NCI-H524 (cell line): Measurements from ENCODE around the gene GVQW3.

Experiments used
- DNase-seq, 2 experiments: peaks; one replicate each; lab custom pipeline; 2025; lab: John Stamatoyannopoulos, UW

GVQW3 gene

GRCh38 chr11:76380977-76381719, at the start of gene GVQW3, which contains the start of gene THAP12:
TSS of gene GVQW3 (plus strand) at chr11:76381323. CDS start at chr11:76381829, 506 bp downstream.
TSS of gene THAP12 (minus strand) at chr11:76381132. CDS start at chr11:76380836, 296 bp downstream.
- DNase-seq: peak; percentile 95 to 96

- DNase-seq: no peak
Observed at GRCh38 chr11:76334826-76335389, 46.2 kb upstream of the GVQW3 start.

DNA sequence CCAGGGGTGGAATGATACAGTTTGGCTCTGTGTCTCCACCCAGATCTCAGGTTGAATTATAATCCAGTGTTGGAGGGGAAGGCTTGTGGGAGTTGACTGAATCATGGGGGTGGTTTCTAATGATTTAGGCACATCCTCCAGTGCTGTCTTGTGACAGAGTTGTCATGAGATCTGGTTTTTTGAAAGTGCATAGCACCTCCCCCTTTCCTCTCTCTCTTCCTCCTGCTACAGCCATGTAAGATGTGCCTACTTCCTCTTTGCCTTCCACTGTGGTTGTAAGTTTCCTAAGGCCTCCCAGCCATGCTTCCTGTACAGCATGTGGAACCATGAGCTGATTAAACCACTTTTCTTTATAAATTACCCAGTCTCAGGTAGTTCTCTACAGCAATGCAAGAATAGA, 45.3 kb upstream of the GVQW3 start:
- no peak for DNase-seq

DNA sequence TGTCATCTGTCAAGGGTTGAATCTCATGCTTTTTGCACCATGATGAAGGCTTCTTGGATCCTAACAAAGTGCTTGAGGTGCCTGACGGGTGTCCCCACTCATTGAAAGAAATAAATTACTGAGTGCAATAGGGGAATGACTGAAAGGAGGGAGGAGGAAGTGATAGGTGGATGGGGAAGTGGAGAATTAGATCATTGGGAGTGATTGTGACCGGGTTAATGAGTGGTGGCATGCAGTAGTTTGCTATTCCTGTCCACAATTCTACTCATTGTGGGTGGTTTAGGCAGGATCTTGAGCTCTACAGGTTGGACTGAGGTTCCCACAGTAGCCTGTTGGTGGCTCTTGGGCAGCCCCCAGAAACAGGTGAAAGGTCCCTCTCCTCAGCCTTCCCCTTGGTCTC, 44.5 kb upstream of the GVQW3 start:
- DNase-seq: no peak

DNA sequence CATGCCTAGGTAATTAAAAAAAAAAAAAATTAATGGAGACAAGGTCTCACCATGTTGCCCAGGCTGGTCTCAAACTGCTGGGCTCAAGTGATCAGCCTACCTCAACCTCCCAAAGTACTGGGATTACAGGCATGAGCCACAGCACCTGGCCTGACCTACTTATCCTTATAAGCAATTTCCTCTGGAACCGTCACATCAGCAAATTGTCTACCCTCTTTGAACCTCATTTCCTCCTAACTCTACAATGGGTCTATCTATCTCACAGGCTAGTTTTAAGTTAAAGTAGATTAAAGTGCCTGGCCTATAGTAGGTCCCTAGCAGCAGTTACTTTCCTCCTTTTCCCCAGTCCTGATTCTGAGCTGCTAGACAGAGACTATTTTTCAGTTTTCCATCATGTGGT, 43.7 kb upstream of the GVQW3 start:
- no peak for DNase-seq

DNA sequence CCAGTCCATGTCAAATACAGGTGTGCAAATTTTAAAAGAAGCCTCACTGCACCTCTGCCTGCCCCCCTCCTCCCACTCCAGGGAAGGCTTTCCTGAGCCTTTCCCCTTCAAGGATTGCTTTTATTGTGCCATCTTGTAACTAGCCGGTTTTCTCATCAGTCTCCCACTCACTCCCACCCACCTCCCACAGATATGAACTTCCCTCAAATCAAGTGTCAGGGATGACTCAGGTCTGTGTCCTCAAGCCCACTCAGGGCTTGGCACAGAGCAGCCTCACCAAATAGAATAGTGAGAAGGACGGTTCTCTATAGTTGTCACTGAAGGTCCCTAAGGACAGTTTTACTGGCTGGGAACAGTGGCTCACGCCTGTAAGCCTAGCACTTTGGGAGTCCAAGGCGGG, 43.2 kb upstream of the GVQW3 start:
- DNase-seq: no peak

GRCh38 chr11:76339221-76339620, 41.9 kb upstream of the GVQW3 start:
- DNase-seq: no peak

DNA sequence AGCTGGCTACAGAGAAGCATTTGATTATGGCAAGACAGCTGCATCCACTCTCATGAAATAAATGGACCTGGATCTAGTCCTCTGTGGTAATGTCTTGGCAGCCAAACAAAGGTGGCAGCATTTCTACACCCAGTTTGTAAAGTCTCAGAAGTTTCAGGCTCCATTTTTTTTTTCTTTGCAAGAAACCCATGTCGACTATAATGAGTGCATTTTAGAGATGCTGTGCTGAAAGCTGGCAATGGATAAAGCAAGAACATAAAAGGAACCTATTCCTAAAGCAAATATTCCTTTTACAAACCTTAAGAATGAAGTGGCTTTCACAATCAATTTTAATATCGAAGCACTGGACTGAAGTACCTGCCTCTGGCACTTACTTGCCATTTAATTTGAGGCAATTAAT, 33.7 kb upstream of the GVQW3 start:
- no peak for DNase-seq

GRCh38 chr11:76348348-76348747, 32.8 kb upstream of the GVQW3 start:
- no peak for DNase-seq

DNA sequence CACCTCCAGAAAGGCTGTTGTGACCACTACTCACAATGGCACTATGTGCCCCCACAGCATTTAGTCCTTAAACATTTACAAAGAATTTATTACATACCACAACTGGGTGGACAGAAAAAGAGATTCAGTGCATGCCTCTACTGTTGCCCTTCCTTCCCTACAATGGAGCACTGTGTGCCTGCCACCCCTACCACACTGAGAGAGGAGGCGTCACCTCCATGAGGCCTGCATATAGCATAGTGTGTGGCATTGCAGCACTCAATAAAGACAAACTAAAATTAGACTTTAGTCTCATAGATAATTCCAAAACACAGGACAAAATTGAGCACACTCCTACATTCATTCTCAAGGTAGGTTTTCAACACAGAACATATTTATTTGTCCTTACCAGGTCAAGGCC, 26.0 kb upstream of the GVQW3 start:
- DNase-seq: no peak

- no peak for DNase-seq
Observed at GRCh38 chr11:76361374-76361773, 19.7 kb upstream of the GVQW3 start.

- DNase-seq: no peak
Observed at GRCh38 chr11:76361776-76362175, 19.3 kb upstream of the GVQW3 start.

- DNase-seq: no peak
Observed at GRCh38 chr11:76362716-76363115, 18.4 kb upstream of the GVQW3 start.

GRCh38 chr11:76365038-76365679, 16.0 kb upstream of the GVQW3 start:
- DNase-seq: no peak

GRCh38 chr11:76368490-76368889, 12.6 kb upstream of the GVQW3 start:
- DNase-seq: no peak

GRCh38 chr11:76369406-76369805, 11.7 kb upstream of the GVQW3 start:
- DNase-seq: no peak

DNA sequence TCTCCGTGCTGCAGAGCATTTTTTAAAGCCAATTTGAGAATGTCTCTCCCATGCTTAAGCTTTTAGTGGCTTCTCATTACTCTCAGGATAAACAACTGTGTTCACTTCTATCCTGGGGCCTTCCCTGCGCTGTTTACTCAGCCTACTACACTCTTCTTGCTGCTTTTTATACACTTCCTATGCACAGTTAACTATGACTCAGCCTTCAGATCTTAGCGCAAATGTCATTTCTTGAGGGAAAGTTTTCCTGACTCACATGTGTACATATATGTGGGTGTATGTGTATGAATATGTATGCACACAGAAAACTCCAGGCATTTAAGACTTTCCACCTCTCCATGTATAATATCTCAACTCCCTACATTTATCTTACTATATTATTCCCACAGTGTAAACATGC, 10.0 kb upstream of the GVQW3 start:
- no peak for DNase-seq

- no peak for DNase-seq
Observed at GRCh38 chr11:76376746-76377558, 4.2 kb upstream of the GVQW3 start.

GRCh38 chr11:76379807-76380158, 1.3 kb upstream of the GVQW3 start:
- DNase-seq: no peak

GRCh38 chr11:76380159-76380976, 755 bp upstream of the GVQW3 start:
- peak in 1 of 2 experiments; percentile 11 for DNase-seq

- no peak for DNase-seq
Observed at GRCh38 chr11:76382209-76382608, 1.1 kb downstream of the GVQW3 start.

DNA sequence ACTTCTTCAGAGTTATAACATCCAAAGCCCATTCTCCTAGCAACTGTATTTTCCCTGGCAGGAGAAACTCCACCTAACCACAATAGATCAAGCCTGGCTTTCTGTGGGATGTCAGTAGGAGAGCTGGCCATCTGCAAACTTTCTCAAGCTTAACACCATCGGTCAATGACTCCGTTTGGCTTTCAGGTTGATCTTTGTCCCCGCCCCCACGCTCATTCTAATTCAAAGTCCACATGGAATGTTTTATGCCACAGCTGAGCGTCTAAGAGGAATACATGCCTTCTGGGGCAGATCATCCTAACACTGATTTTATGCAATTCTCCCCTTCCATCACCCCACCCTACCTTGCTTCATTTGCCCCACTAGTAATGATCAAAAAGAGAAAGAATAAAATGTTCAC, 4.8 kb downstream of the GVQW3 start:
- no peak for DNase-seq
